ENCODE results near the gene IQSEC1. TPM values are rescaled to one million over a fixed set of nuclear protein-coding genes. Genes with fewer than 3 reads are reported as not detected.
A peak's percentile ranks its signal among the peaks of the same experiment; 100 is the strongest.

IQSEC1 gene
- polyA plus RNA-seq, 3 donors: 17.7 to 61.7 (median 30.3) TPM

- Mint-ChIP-seq H3K4me3 (peak overlapping the region in 1 of 2 donors; percentile 6), H3K27ac (peak overlapping the region in 2 of 7 donors; percentile 26 to 50), H3K4me1 (peaks cover 38% of the 10 kb centered on the region), H3K36me3 (peaks cover 5 to 12% of the 10 kb centered on the region in 2 donors), H3K9me3 (peaks cover 0 to 1% (median 0%) of the 10 kb centered on the region in 7 donors), H3K27me3 (ENCODE audit: low read depth in 3 of 3) (peaks cover 0 to 9% (median 2%) of the 10 kb centered on the region in 3 donors)
- no peak overlapping the region for H3K4me2 ChIP-seq (replicated peaks; ENCODE audit: extremely low read depth, low read length, poor library complexity, severe bottlenecking)
- no peaks in the 10 kb centered on the region for H3K36me3 ChIP-seq (replicated peaks in 1 of 2; ENCODE audit: control insufficient read depth in 1 of 2, insufficient read depth in 2 of 2, low read length in 2 of 2)
- no peaks in the 10 kb centered on the region for H3K27me3 ChIP-seq (ENCODE audit: control insufficient read depth in 2 of 2, insufficient read depth in 2 of 2, low read length in 2 of 2)
- DNase-seq: no peak
- H2AFZ ChIP-seq (ENCODE audit: insufficient read depth, low read depth, low read length, poor library complexity, severe bottlenecking): no peak overlapping the region
- peaks cover 9% of the 10 kb centered on the region for H4K20me1 ChIP-seq (ENCODE audit: insufficient read depth, low read length)
- peaks cover 49 to 53% of the 10 kb centered on the region in 2 donors for H3K4me1 ChIP-seq (ENCODE audit: control insufficient read depth in 1 of 2, insufficient read depth in 2 of 2, low read length in 2 of 2)
- no peaks in the 10 kb centered on the region for H3K9me3 ChIP-seq (replicated peaks in 1 of 2; ENCODE audit: control insufficient read depth in 1 of 2, insufficient read depth in 1 of 2, low read length in 2 of 2)
- no peak overlapping the region for H3K27ac ChIP-seq (ENCODE audit: low read depth in 1 of 2, low read length in 2 of 2)
- peaks cover 23% of the 10 kb centered on the region for H3K79me2 ChIP-seq (ENCODE audit: insufficient read depth, low read length)
- no peak overlapping the region for H3K9ac ChIP-seq (ENCODE audit: insufficient read depth, low read length, poor library complexity, severe bottlenecking)
- no peak for TF ChIP-seq CTCF (IDR thresholded peaks at IDR 0.05)
- H3K4me3 ChIP-seq (replicated peaks in 1 of 3; ENCODE audit: low read depth in 2 of 3, low read length in 3 of 3): no peak overlapping the region
- WGBS (ENCODE audit: insufficient coverage): 96% methylated on average over 12 of the region's 15 CpGs
- intact Hi-C loops (cut with micrococcal nuclease): no loop called here
Measured at GRCh38 chr3:13018561-13019242, 54.5 kb downstream of the IQSEC1 start.

- no peak overlapping the region for H3K27ac ChIP-seq (ENCODE audit: low read depth in 1 of 2, low read length in 2 of 2)
- no peak for TF ChIP-seq CTCF (IDR thresholded peaks at IDR 0.05)
- H3K36me3 ChIP-seq (replicated peaks in 1 of 2; ENCODE audit: control insufficient read depth in 1 of 2, insufficient read depth in 2 of 2, low read length in 2 of 2): no peaks in the 10 kb centered on the region
- Mint-ChIP-seq H3K27ac (peak overlapping the region in 4 of 7 donors; percentile 26 to 100 (median 90)), H3K36me3 (peaks cover 11 to 19% of the 10 kb centered on the region in 2 donors), H3K4me1 (peaks cover 45% of the 10 kb centered on the region), H3K27me3 (ENCODE audit: low read depth in 3 of 3) (peaks cover 2 to 8% (median 3%) of the 10 kb centered on the region in 3 donors), H3K9me3 (peaks cover 0 to 1% (median 0%) of the 10 kb centered on the region in 7 donors), H3K4me3 (no peak overlapping the region)
- whole genome bisulfite sequencing (ENCODE audit: insufficient coverage): 73% methylated on average over 8 of the region's 8 CpGs
- no peak overlapping the region for H3K4me2 ChIP-seq (replicated peaks; ENCODE audit: extremely low read depth, low read length, poor library complexity, severe bottlenecking)
- intact Hi-C loops (cut with micrococcal nuclease): no loop called here
- H3K9me3 ChIP-seq (replicated peaks in 1 of 2; ENCODE audit: control insufficient read depth in 1 of 2, insufficient read depth in 1 of 2, low read length in 2 of 2): no peaks in the 10 kb centered on the region
- no peak for DNase-seq
- peaks cover 14% of the 10 kb centered on the region for H4K20me1 ChIP-seq (ENCODE audit: insufficient read depth, low read length)
- H3K9ac ChIP-seq (ENCODE audit: insufficient read depth, low read length, poor library complexity, severe bottlenecking): no peak overlapping the region
- no peak overlapping the region for H2AFZ ChIP-seq (ENCODE audit: insufficient read depth, low read depth, low read length, poor library complexity, severe bottlenecking)
- H3K4me1 ChIP-seq (ENCODE audit: control insufficient read depth in 1 of 2, insufficient read depth in 2 of 2, low read length in 2 of 2): peaks cover 55 to 60% of the 10 kb centered on the region in 2 donors
- H3K4me3 ChIP-seq (replicated peaks in 1 of 3; ENCODE audit: low read depth in 2 of 3, low read length in 3 of 3): no peak overlapping the region
- no peaks in the 10 kb centered on the region for H3K27me3 ChIP-seq (ENCODE audit: control insufficient read depth in 2 of 2, insufficient read depth in 2 of 2, low read length in 2 of 2)
- H3K79me2 ChIP-seq (ENCODE audit: insufficient read depth, low read length): peaks cover 30% of the 10 kb centered on the region
Measured at GRCh38 chr3:13018043-13018451, 55.2 kb downstream of the IQSEC1 start.
